ENCODE data around the gene TNRC6C. TPM values are rescaled to one million over a fixed set of nuclear protein-coding genes. Genes with fewer than 3 reads are reported as not detected.

The TNRC6C gene
- total and polyA plus RNA-seq, 9 of the 15 experiments (the other 6 are each of a cell fraction or from before 2014, with no cell fraction given): 0.20 to 4.9 (median 2.3) TPM

DNA sequence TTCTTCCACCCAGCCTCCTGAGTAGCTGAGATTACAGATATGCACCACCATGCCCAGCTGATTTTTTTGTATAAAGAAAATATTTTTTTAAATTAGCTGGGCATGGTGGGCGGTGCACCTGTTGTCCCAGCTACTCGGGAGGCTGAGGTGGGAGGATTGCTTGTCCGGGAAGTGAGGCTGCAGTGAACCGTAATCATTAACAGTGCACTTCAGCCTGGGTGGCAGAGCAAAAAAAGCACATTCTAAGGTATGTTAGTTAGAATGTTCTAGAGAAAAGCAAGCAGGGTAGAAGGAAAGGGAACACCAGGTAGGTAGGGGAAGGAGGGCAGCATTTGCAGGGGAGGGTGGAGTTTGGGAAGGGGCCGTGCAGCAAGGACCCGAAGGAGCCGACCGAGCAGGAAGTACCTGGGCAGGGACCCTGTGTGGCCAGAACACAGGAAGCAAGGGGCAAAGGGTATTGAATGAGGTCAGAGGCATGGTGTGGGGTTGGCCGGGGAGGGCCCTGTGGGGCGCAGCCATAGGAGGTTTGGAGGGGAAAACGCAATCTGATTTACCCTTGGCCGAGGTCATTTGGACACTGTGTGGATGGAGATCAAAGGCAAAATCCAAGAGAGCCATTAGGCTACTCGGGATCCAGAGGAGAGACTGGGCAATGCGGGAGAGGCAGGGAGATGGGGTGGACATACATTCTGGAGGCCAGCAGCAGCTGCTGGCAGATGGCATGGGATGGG, 189.9 kb downstream of the TNRC6C start:
- Histone ChIP-seq H3K9me1 (ENCODE audit: control insufficient read depth, insufficient read depth, low read length) (peaks cover 2% of the 10 kb centered on the region), H3K4me1 (replicated peaks in 1 of 2; ENCODE audit: control insufficient read depth in 2 of 2, insufficient read depth in 2 of 2, low read length in 2 of 2) (peaks cover 45 to 78% of the 10 kb centered on the region in 2 experiments), H2AFZ (ENCODE audit: low read depth, low read length) (no peak overlapping the region), H3K27me3 (ENCODE audit: control insufficient read depth in 2 of 2, insufficient read depth in 2 of 2, low read length in 2 of 2) (no peaks in the 10 kb centered on the region), H4K20me1 (replicated peaks; ENCODE audit: control insufficient read depth, insufficient read depth, low read length) (no peaks in the 10 kb centered on the region), H3K36me3 (ENCODE audit: control insufficient read depth, insufficient read depth, low read length) (no peaks in the 10 kb centered on the region), H3K27ac (ENCODE audit: extremely low read depth, low read depth, low read length) (no peak overlapping the region), H3K4me2 (ENCODE audit: insufficient read depth, low read length) (0 out of 2 replicates have a peak overlapping the region, but pooled peaks have one; percentile 11), H3K79me2 (ENCODE audit: control insufficient read depth, insufficient read depth, low read length) (peaks cover 24% of the 10 kb centered on the region), H3K4me3 (no peak overlapping the region), H3K9me3 (replicated peaks; ENCODE audit: control insufficient read depth, insufficient read depth, low read depth, low read length) (no peaks in the 10 kb centered on the region), H3K9ac (ENCODE audit: insufficient read depth in 1 of 2, low read depth in 2 of 2, low read length in 2 of 2) (peak overlapping the region in 1 of 2 experiments; percentile 75; a peak in 2 of 4 replicates)
- DNase-seq (ENCODE audit: extremely low read depth in 1 of 4, low spot score in 3 of 4) (no peak), FAIRE-seq (no peak), ATAC-seq (no peak)
- BruUV-seq (replicated peaks): no TSS peak
- TF ChIP-seq GTF2F1 (IDR thresholded peaks at IDR 0.05; ENCODE audit: low read depth, low read length): no peak
- TF ChIP-seq, protein P1, sequence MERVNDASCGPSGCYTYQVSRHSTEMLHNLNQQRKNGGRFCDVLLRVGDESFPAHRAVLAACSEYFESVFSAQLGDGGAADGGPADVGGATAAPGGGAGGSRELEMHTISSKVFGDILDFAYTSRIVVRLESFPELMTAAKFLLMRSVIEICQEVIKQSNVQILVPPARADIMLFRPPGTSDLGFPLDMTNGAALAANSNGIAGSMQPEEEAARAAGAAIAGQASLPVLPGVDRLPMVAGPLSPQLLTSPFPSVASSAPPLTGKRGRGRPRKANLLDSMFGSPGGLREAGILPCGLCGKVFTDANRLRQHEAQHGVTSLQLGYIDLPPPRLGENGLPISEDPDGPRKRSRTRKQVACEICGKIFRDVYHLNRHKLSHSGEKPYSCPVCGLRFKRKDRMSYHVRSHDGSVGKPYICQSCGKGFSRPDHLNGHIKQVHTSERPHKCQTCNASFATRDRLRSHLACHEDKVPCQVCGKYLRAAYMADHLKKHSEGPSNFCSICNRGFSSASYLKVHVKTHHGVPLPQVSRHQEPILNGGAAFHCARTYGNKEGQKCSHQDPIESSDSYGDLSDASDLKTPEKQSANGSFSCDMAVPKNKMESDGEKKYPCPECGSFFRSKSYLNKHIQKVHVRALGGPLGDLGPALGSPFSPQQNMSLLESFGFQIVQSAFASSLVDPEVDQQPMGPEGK (CRISPR knock-in tag; IDR thresholded peaks at IDR 0.05; ENCODE audit: borderline replicate concordance): no peak
- TF ChIP-seq, protein P2, sequence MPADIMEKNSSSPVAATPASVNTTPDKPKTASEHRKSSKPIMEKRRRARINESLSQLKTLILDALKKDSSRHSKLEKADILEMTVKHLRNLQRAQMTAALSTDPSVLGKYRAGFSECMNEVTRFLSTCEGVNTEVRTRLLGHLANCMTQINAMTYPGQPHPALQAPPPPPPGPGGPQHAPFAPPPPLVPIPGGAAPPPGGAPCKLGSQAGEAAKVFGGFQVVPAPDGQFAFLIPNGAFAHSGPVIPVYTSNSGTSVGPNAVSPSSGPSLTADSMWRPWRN (IDR thresholded peaks at IDR 0.05; ENCODE audit: low read depth): no peak
- TF ChIP-seq, protein P3, sequence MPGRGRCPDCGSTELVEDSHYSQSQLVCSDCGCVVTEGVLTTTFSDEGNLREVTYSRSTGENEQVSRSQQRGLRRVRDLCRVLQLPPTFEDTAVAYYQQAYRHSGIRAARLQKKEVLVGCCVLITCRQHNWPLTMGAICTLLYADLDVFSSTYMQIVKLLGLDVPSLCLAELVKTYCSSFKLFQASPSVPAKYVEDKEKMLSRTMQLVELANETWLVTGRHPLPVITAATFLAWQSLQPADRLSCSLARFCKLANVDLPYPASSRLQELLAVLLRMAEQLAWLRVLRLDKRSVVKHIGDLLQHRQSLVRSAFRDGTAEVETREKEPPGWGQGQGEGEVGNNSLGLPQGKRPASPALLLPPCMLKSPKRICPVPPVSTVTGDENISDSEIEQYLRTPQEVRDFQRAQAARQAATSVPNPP (IDR thresholded peaks at IDR 0.05; ENCODE audit: borderline replicate concordance, insufficient read depth, insufficient read length): no peak
- no peak for TF ChIP-seq DMBX1 (CRISPR knock-in tag; IDR thresholded peaks at IDR 0.05; ENCODE audit: borderline replicate concordance)
- no peak for TF ChIP-seq CBFA2T2 (conservative IDR thresholded peaks at IDR 0.05)
- no peak for TF ChIP-seq DNMT1 (IDR thresholded peaks at IDR 0.05)
- no peak for TF ChIP-seq FOXK1 (CRISPR knock-in tag; IDR thresholded peaks at IDR 0.05; ENCODE audit: borderline replicate concordance)
- no peak for TF ChIP-seq MCM3 (IDR thresholded peaks at IDR 0.05)
- TF ChIP-seq NCOA6 (IDR thresholded peaks at IDR 0.05): no peak
- TF ChIP-seq NCOA4 (IDR thresholded peaks at IDR 0.05; ENCODE audit: partially characterized antibody): no peak
- intact Hi-C loops (cut with micrococcal nuclease) (no loop called here), in situ Hi-C loops (cut with MboI) (no loop called here)
- 80% methylated on average over 10 of the region's 14 CpGs for WGBS (ENCODE audit: insufficient coverage, low coverage, missing lambda C conversion rate)
- ChIA-PET POLR2A (interaction anchor here (0.6 to 0.7 kb wide), 3 partner anchors 18 to 110 kb away, joined by 3 read pairs; no protein-coding TSS in a partner anchor), CTCF (ENCODE audit: low intra/inter-chr PET ratio) (no interaction called here)
